WTC11 (cell line): ENCODE data around the gene RAB8B. TPM values are rescaled to one million over a fixed set of nuclear protein-coding genes. Genes with fewer than 3 reads are reported as not detected.

Source experiments
- ATAC-seq: fragments of 200-7000 bp; cut with Tn5 transposase; 2 replicates; pipeline ENCODE4 v1.10.0; 2021; ENCODE audit warnings: mild to moderate bottlenecking, moderate library complexity
- CTCF ChIA-PET: fragments of 300-600 bp; sonication (Branson Sonifier 250); formaldehyde crosslinking; loops from one replicate; lab custom pipeline; 2021; ENCODE audit warnings: antibody characterized with exemption; lab: Charles Lee
- POLR2A ChIA-PET: fragments of 350-600 bp; sonication (Branson Sonifier 250); formaldehyde crosslinking; loops from one replicate; lab custom pipeline; 2021; ENCODE audit warnings: antibody characterized with exemption; lab: Charles Lee
- DNase-seq: peaks from one replicate; pipeline ENCODE4 v3.0.0; 2021; ENCODE audit warnings: low spot score
- H3K27ac Mint-ChIP-seq: 2 replicates; pipeline ENCODE4 v1.8.0; 2021; ENCODE audit warnings: mixed read lengths
- H3K27me3 Mint-ChIP-seq: 2 replicates; pipeline ENCODE4 v1.8.0; 2021; ENCODE audit warnings: low read depth, mild to moderate bottlenecking, moderate library complexity, mixed read lengths
- H3K36me3 Mint-ChIP-seq: 2 replicates; pipeline ENCODE4 v1.8.0; 2021; ENCODE audit warnings: mixed read lengths
- H3K4me1 Mint-ChIP-seq: 2 replicates; pipeline ENCODE4 v1.8.0; 2022; ENCODE audit warnings: mixed read lengths
- H3K4me3 Mint-ChIP-seq: 2 replicates; pipeline ENCODE4 v1.8.0; 2021; ENCODE audit warnings: mild to moderate bottlenecking, moderate library complexity, mixed read lengths
- H3K9me3 Mint-ChIP-seq: 2 replicates; pipeline ENCODE4 v1.8.0; 2021; ENCODE audit warnings: mixed read lengths
- ATF3 ChIP-seq: sonication (generic); formaldehyde crosslinking; conservative IDR thresholded peaks from 2 replicates; pipeline ENCODE4 v1.8.1; 2022; ENCODE audit warnings: mild to moderate bottlenecking, missing genetic modification reagents
- CREM ChIP-seq: sonication (generic); formaldehyde crosslinking; IDR thresholded peaks from 2 replicates; pipeline ENCODE4 v1.8.1; 2022; ENCODE audit warnings: mild to moderate bottlenecking, missing genetic modification reagents, moderate library complexity
- E2F4 ChIP-seq: sonication (generic); formaldehyde crosslinking; IDR thresholded peaks from 2 replicates; pipeline ENCODE4 v1.8.1; 2022; ENCODE audit warnings: low read depth, mild to moderate bottlenecking, moderate library complexity, missing genetic modification reagents, borderline replicate concordance
- E2F5 ChIP-seq: sonication (generic); formaldehyde crosslinking; IDR thresholded peaks from 2 replicates; pipeline ENCODE4 v1.8.1; 2022; ENCODE audit warnings: mild to moderate bottlenecking, moderate library complexity, missing genetic modification reagents
- HMGA2 ChIP-seq: fragments of 250-450 bp; sonication (Bioruptor Pico); IDR thresholded peaks from 2 replicates; pipeline ENCODE4 v1.4.0; 2021; ENCODE audit warnings: mild to moderate bottlenecking, moderate library complexity
- JUN ChIP-seq: sonication (generic); formaldehyde crosslinking; IDR thresholded peaks from 2 replicates; pipeline ENCODE4 v1.8.0; 2023; ENCODE audit warnings: mild to moderate bottlenecking, missing genetic modification reagents
- MXD4 ChIP-seq: fragments of 250-450 bp; sonication (Bioruptor Pico); IDR thresholded peaks from 2 replicates; pipeline ENCODE4 v1.8.0; 2021; ENCODE audit warnings: mild to moderate bottlenecking, moderate library complexity, borderline replicate concordance
- PRRX2 ChIP-seq: fragments of 250-450 bp; sonication (Bioruptor Pico); IDR thresholded peaks from 2 replicates; pipeline ENCODE4 v1.8.0; 2021; ENCODE audit warnings: mild to moderate bottlenecking
- RELA ChIP-seq: sonication (generic); formaldehyde crosslinking; IDR thresholded peaks from 2 replicates; pipeline ENCODE4 v1.8.1; 2022; ENCODE audit warnings: missing genetic modification reagents, mild to moderate bottlenecking, borderline replicate concordance
- TP53 ChIP-seq: sonication (generic); formaldehyde crosslinking; IDR thresholded peaks from 2 replicates; pipeline ENCODE4 v1.8.1; 2023; ENCODE audit warnings: mild to moderate bottlenecking, missing genetic modification reagents
- ZBTB21 ChIP-seq: sonication (generic); formaldehyde crosslinking; IDR thresholded peaks from 2 replicates; pipeline ENCODE4 v1.8.1; 2023; ENCODE audit warnings: mild to moderate bottlenecking, missing genetic modification reagents, borderline replicate concordance
- ZNF138 ChIP-seq: sonication (generic); formaldehyde crosslinking; conservative IDR thresholded peaks from 2 replicates; pipeline ENCODE4 v1.8.1; 2022; ENCODE audit warnings: mild to moderate bottlenecking, moderate library complexity, missing genetic modification reagents
- ZNF317 ChIP-seq: sonication (generic); formaldehyde crosslinking; IDR thresholded peaks from 2 replicates; pipeline ENCODE4 v1.8.1; 2023; ENCODE audit warnings: low read depth, mild to moderate bottlenecking, moderate library complexity, missing genetic modification reagents, borderline replicate concordance
- ZNF396 ChIP-seq: fragments of 250-450 bp; sonication (Bioruptor Pico); IDR thresholded peaks from 2 replicates; pipeline ENCODE4 v1.8.0; 2021; ENCODE audit warnings: mild to moderate bottlenecking, moderate library complexity, borderline replicate concordance
- ZNF423 ChIP-seq: fragments of 250-450 bp; sonication (Bioruptor Pico); IDR thresholded peaks from 2 replicates; pipeline ENCODE4 v2.1.2; 2022; ENCODE audit warnings: mild to moderate bottlenecking, moderate library complexity
- ZNF425 ChIP-seq: fragments of 250-450 bp; sonication (Bioruptor Pico); conservative IDR thresholded peaks from 2 replicates; pipeline ENCODE4 v1.9.0; 2021; ENCODE audit warnings: mild to moderate bottlenecking
- total RNA-seq: library from RNA; stranded (reverse); gene quantifications from 3 replicates; pipeline ENCODE4 v1.2.3, GENCODE V29; 2021
- TF ChIP-seq, protein P1 (sequence below): sonication (generic); formaldehyde crosslinking; IDR thresholded peaks from 2 replicates; pipeline ENCODE4 v1.8.0; 2023; ENCODE audit warnings: mild to moderate bottlenecking, missing genetic modification reagents
- TF ChIP-seq, protein P2 (sequence below): sonication (generic); formaldehyde crosslinking; IDR thresholded peaks from 2 replicates; pipeline ENCODE4 v1.8.0; 2022; ENCODE audit warnings: mild to moderate bottlenecking, missing genetic modification reagents
- TF ChIP-seq, protein P3 (sequence below): sonication (generic); formaldehyde crosslinking; IDR thresholded peaks from 2 replicates; pipeline ENCODE4 v1.8.1; 2023; ENCODE audit warnings: mild to moderate bottlenecking, missing genetic modification reagents
- TF ChIP-seq, protein P4 (sequence below): sonication (generic); formaldehyde crosslinking; conservative IDR thresholded peaks from 2 replicates; pipeline ENCODE4 v1.8.1; 2023; ENCODE audit warnings: mild to moderate bottlenecking, low read depth, missing genetic modification reagents, moderate library complexity

The RAB8B gene
- total RNA-seq, 1 experiment from 2014 or later: 32.5 TPM

DNA sequence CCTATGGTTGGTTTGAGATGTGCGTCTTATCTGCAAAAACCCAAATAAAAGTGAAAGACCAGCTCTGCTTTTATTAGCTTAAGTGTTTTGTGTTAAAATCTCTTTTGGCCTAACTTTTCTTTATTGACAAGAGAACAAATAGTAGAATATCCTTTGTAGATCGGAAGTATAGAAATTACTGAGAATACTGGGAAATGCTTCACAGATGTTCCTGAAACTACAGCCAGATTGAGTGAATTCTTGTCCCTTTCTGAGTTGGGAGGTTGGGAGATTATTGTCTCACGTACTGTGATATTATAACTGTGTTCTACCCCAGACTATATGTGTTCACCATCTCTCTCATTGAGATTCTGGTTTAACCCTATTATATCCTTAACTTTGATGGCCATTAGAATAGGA is 21.7 kb downstream of the RAB8B start (continued):
- TF ChIP-seq, protein P1, sequence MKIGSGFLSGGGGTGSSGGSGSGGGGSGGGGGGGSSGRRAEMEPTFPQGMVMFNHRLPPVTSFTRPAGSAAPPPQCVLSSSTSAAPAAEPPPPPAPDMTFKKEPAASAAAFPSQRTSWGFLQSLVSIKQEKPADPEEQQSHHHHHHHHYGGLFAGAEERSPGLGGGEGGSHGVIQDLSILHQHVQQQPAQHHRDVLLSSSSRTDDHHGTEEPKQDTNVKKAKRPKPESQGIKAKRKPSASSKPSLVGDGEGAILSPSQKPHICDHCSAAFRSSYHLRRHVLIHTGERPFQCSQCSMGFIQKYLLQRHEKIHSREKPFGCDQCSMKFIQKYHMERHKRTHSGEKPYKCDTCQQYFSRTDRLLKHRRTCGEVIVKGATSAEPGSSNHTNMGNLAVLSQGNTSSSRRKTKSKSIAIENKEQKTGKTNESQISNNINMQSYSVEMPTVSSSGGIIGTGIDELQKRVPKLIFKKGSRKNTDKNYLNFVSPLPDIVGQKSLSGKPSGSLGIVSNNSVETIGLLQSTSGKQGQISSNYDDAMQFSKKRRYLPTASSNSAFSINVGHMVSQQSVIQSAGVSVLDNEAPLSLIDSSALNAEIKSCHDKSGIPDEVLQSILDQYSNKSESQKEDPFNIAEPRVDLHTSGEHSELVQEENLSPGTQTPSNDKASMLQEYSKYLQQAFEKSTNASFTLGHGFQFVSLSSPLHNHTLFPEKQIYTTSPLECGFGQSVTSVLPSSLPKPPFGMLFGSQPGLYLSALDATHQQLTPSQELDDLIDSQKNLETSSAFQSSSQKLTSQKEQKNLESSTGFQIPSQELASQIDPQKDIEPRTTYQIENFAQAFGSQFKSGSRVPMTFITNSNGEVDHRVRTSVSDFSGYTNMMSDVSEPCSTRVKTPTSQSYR (CRISPR knock-in tag): no peak
- TF ChIP-seq HMGA2: no peak
- TF ChIP-seq, protein P2, sequence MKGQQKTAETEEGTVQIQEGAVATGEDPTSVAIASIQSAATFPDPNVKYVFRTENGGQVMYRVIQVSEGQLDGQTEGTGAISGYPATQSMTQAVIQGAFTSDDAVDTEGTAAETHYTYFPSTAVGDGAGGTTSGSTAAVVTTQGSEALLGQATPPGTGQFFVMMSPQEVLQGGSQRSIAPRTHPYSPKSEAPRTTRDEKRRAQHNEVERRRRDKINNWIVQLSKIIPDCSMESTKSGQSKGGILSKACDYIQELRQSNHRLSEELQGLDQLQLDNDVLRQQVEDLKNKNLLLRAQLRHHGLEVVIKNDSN: no peak
- no peak for TF ChIP-seq PRRX2
- TF ChIP-seq TP53 (CRISPR knock-in tag): no peak
- no peak for TF ChIP-seq ZNF317 (CRISPR knock-in tag)
- TF ChIP-seq, protein P3, sequence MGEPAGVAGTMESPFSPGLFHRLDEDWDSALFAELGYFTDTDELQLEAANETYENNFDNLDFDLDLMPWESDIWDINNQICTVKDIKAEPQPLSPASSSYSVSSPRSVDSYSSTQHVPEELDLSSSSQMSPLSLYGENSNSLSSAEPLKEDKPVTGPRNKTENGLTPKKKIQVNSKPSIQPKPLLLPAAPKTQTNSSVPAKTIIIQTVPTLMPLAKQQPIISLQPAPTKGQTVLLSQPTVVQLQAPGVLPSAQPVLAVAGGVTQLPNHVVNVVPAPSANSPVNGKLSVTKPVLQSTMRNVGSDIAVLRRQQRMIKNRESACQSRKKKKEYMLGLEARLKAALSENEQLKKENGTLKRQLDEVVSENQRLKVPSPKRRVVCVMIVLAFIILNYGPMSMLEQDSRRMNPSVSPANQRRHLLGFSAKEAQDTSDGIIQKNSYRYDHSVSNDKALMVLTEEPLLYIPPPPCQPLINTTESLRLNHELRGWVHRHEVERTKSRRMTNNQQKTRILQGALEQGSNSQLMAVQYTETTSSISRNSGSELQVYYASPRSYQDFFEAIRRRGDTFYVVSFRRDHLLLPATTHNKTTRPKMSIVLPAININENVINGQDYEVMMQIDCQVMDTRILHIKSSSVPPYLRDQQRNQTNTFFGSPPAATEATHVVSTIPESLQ (CRISPR knock-in tag): no peak
- TF ChIP-seq, all 79 proteins: peak for 0

GRCh38 chr15:63211549-63211948 is 22.1 kb downstream of the RAB8B start:
- DNase-seq: no peak
- H3K9me3 Mint-ChIP-seq: no peaks in the 10 kb centered on the region
- H3K4me3 Mint-ChIP-seq: no peak overlapping the region
- ATAC-seq: no peak
- H3K36me3 Mint-ChIP-seq: no peaks in the 10 kb centered on the region
- ChIA-PET POLR2A (interaction anchor here (1.0 kb wide), 1 partner anchor 66 kb away, joined by 7 read pairs; the partner anchor contains the start of gene APH1B), CTCF (interaction anchor here (1.4 kb wide), 1 partner anchor 14 kb away, joined by 3 read pairs; no protein-coding TSS in a partner anchor)
- peak overlapping the region; percentile 26; the same call in 1 of the 2 replicates for H3K27ac Mint-ChIP-seq
- no peaks in the 10 kb centered on the region for H3K27me3 Mint-ChIP-seq
- H3K4me1 Mint-ChIP-seq: peaks cover 24% of the 10 kb centered on the region
- TF ChIP-seq CREM (CRISPR knock-in tag): no peak
- TF ChIP-seq ZNF425 (CRISPR knock-in tag): no peak
- TF ChIP-seq ATF3 (CRISPR knock-in tag): no peak
- TF ChIP-seq E2F5: no peak
- TF ChIP-seq E2F4 (CRISPR knock-in tag): no peak
- no peak for TF ChIP-seq JUN (CRISPR knock-in tag)
- TF ChIP-seq, protein P1 (CRISPR knock-in tag): no peak
- no peak for TF ChIP-seq ZNF396 (CRISPR knock-in tag)
- TF ChIP-seq ZBTB21: no peak
- TF ChIP-seq MXD4: no peak
- TF ChIP-seq, protein P4, sequence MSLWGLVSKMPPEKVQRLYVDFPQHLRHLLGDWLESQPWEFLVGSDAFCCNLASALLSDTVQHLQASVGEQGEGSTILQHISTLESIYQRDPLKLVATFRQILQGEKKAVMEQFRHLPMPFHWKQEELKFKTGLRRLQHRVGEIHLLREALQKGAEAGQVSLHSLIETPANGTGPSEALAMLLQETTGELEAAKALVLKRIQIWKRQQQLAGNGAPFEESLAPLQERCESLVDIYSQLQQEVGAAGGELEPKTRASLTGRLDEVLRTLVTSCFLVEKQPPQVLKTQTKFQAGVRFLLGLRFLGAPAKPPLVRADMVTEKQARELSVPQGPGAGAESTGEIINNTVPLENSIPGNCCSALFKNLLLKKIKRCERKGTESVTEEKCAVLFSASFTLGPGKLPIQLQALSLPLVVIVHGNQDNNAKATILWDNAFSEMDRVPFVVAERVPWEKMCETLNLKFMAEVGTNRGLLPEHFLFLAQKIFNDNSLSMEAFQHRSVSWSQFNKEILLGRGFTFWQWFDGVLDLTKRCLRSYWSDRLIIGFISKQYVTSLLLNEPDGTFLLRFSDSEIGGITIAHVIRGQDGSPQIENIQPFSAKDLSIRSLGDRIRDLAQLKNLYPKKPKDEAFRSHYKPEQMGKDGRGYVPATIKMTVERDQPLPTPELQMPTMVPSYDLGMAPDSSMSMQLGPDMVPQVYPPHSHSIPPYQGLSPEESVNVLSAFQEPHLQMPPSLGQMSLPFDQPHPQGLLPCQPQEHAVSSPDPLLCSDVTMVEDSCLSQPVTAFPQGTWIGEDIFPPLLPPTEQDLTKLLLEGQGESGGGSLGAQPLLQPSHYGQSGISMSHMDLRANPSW (CRISPR knock-in tag): no peak
- no peak for TF ChIP-seq ZNF138 (CRISPR knock-in tag)
- no peak for TF ChIP-seq RELA (CRISPR knock-in tag)
- TF ChIP-seq ZNF423 (CRISPR knock-in tag): no peak
